ENCODE data around the gene EPHA7. TPM values are rescaled to one million over a fixed set of nuclear protein-coding genes. Genes with fewer than 3 reads are reported as not detected.

EPHA7 gene
- total and polyA plus RNA-seq, 2 donors (not counting 3 experiments of a cell fraction or from before 2014, with no cell fraction given) = not detected

DNA sequence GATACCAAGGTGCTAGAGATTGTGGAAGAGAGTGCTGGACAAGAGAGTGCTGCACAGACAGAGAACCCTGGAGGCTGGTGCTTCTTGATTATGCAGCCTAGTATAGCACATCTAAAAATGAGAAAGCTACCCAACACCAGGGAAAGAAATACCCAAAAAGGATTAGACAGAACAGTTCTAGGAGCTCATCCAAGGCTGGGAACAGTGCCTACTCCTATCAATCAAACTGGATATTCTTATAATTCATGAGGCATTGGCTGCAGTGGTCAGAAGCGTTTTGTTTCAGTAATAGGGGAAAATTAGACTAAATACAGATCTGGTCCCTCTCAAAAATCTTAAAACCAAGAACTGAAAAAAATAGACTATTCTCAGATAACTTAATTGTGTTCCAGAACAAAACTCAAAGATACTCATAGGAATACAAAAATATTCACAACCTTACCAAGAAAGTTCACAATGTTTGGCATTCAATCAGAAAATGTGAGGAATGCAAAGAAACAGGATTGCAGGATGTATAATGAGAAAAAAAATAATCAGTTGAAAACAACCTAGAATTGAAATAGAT is 222.9 kb downstream of the EPHA7 start:
- Histone ChIP-seq H3K4me3 (replicated peaks in 1 of 3; ENCODE audit: insufficient read depth in 1 of 3, low read depth in 1 of 3, low read length in 3 of 3) (no peak overlapping the region), H3K27me3 (ENCODE audit: control insufficient read depth in 2 of 2, insufficient read depth in 2 of 2, low read length in 2 of 2) (no peaks in the 10 kb centered on the region), H3K9me1 (replicated peaks; ENCODE audit: control insufficient read depth, extremely low read depth, insufficient read depth, low read length) (no peaks in the 10 kb centered on the region), H3K9ac (replicated peaks; ENCODE audit: extremely low read depth, insufficient read depth, low read length) (no peak overlapping the region), H3K4me1 (ENCODE audit: control insufficient read depth, extremely low read depth, insufficient read depth, low read length) (no peaks in the 10 kb centered on the region), H3K4me2 (ENCODE audit: insufficient read depth, low read length) (no peak overlapping the region), H3K9me3 (replicated peaks; ENCODE audit: control insufficient read depth, insufficient read depth, low read length) (no peaks in the 10 kb centered on the region), H3K79me2 (ENCODE audit: control insufficient read depth, insufficient read depth, low read length) (no peaks in the 10 kb centered on the region), H4K20me1 (replicated peaks; ENCODE audit: control insufficient read depth, extremely low read depth, insufficient read depth, low read length) (no peaks in the 10 kb centered on the region), H3K27ac (ENCODE audit: insufficient read depth, low read depth, low read length) (no peak overlapping the region), H2AFZ (ENCODE audit: low read depth, low read length) (no peak overlapping the region), H3K36me3 (ENCODE audit: control insufficient read depth in 2 of 2, extremely low read depth in 1 of 2, insufficient read depth in 2 of 2, low read length in 2 of 2) (no peaks in the 10 kb centered on the region)
- no peak for DNase-seq (ENCODE audit: low read depth, low spot score)
- TF ChIP-seq POLR2AphosphoS5 (IDR thresholded peaks at IDR 0.05; ENCODE audit: insufficient read depth, low read depth, low read length) (no peak), MYC (IDR thresholded peaks at IDR 0.05; ENCODE audit: low read depth, low read length) (no peak), POLR2A (IDR thresholded peaks at IDR 0.05; ENCODE audit: low read depth, low read length) (no peak), EZH2 (IDR thresholded peaks at IDR 0.05; ENCODE audit: borderline replicate concordance, low read depth, low read length, severe bottlenecking) (no peak), FOS (IDR thresholded peaks at IDR 0.05; ENCODE audit: borderline replicate concordance, insufficient read depth, low read length) (no peak), JUN (IDR thresholded peaks at IDR 0.05; ENCODE audit: borderline replicate concordance, insufficient read depth, insufficient read length, low read depth) (no peak), GATA2 (IDR thresholded peaks at IDR 0.05; ENCODE audit: insufficient read depth, insufficient read length, low read depth, low read length) (no peak)
- TF ChIP-seq, protein P1, sequence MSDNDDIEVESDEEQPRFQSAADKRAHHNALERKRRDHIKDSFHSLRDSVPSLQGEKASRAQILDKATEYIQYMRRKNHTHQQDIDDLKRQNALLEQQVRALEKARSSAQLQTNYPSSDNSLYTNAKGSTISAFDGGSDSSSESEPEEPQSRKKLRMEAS (IDR thresholded peaks at IDR 0.05; ENCODE audit: insufficient read depth, insufficient read length) = no peak
- TF ChIP-seq, protein P2, sequence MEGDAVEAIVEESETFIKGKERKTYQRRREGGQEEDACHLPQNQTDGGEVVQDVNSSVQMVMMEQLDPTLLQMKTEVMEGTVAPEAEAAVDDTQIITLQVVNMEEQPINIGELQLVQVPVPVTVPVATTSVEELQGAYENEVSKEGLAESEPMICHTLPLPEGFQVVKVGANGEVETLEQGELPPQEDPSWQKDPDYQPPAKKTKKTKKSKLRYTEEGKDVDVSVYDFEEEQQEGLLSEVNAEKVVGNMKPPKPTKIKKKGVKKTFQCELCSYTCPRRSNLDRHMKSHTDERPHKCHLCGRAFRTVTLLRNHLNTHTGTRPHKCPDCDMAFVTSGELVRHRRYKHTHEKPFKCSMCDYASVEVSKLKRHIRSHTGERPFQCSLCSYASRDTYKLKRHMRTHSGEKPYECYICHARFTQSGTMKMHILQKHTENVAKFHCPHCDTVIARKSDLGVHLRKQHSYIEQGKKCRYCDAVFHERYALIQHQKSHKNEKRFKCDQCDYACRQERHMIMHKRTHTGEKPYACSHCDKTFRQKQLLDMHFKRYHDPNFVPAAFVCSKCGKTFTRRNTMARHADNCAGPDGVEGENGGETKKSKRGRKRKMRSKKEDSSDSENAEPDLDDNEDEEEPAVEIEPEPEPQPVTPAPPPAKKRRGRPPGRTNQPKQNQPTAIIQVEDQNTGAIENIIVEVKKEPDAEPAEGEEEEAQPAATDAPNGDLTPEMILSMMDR (IDR thresholded peaks at IDR 0.05; ENCODE audit: extremely low read depth in 1 of 2, insufficient read depth in 1 of 2, low read depth in 1 of 2, low read length in 2 of 2) = no peak
- CTCF ChIA-PET = no interaction called here
- BruUV-seq (replicated peaks) = no TSS peak
- no peak for FAIRE-seq
- dilution Hi-C loops (cut with MboI; ENCODE audit: extremely low pct_ligation_motif_present, low sequenced_read_pairs) (no loop called here), intact Hi-C loops (cut with micrococcal nuclease) (no loop called here)
- POLR2A ChIA-PET = no interaction called here

Data from endothelial cell of umbilical vein (primary cell).